ENCODE data around the gene IER3IP1.
"Not testable (repeated sequence)": the region's sequence is repeated elsewhere in the genome, so short reads cannot be mapped to it uniquely, and the experiment has no call there.

IER3IP1 gene

DNA sequence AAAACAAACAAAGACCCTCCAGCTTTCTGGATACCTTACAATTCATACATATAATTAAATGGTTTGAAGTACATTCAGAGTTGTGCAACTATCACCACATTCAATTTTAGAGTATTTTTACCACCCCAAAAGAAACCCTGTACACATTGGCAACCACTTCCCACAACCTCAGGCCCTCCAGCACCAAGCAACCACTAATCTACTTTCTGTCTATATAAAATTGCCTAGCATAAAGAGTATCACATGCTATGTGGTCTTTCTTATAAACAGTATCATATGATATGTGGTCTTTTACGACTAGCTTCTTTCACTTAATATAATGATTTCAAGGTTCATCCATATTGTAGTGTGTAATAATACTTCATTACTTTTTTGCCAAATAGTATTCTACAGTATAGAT is 7.3 kb downstream of the IER3IP1 start:
- no CpG with 5 or more reads among the region's 1 CpG for WGBS (ENCODE audit: extremely low coverage, insufficient coverage, low lambda C conversion rate)
- H3K4ac ChIP-seq (ENCODE audit: low read depth, low read length), result no peak overlapping the region
- H3K4me1 ChIP-seq (ENCODE audit: control insufficient read depth, low read depth, low read length), result no peaks in the 10 kb centered on the region
- H3K56ac ChIP-seq (ENCODE audit: low read length), result no peak overlapping the region
- H3K23ac ChIP-seq (ENCODE audit: low read length), result no peak overlapping the region
- no peak overlapping the region for H2BK5ac ChIP-seq (ENCODE audit: low read length)
- H3K18ac ChIP-seq (ENCODE audit: low read length), result no peak overlapping the region
- no peak overlapping the region for H3K4me3 ChIP-seq (ENCODE audit: low read length)
- H3K79me2 ChIP-seq (ENCODE audit: control insufficient read depth, insufficient read depth, low read length), result peaks cover 20% of the 10 kb centered on the region
- H4K5ac ChIP-seq (ENCODE audit: low read length), result no peak overlapping the region
- no peak overlapping the region for H2AK5ac ChIP-seq (ENCODE audit: low read length)
- H3K9ac ChIP-seq (ENCODE audit: low read length), result no peak overlapping the region
- no peak overlapping the region for H3K27ac ChIP-seq (ENCODE audit: low read depth, low read length)
- peaks cover 14% of the 10 kb centered on the region for H3K79me1 ChIP-seq (ENCODE audit: low read length)
- H3K27me3 ChIP-seq (ENCODE audit: insufficient read depth, low read length, poor library complexity), result no peaks in the 10 kb centered on the region
- no peak overlapping the region for H2BK15ac ChIP-seq (replicated peaks; ENCODE audit: low read depth)
- H2BK120ac ChIP-seq (ENCODE audit: low read depth, low read length), result no peak overlapping the region
- H4K8ac ChIP-seq (ENCODE audit: low read depth, low read length), result no peak overlapping the region
- H3K36me3 ChIP-seq (ENCODE audit: control insufficient read depth, insufficient read depth, low read length), result no peaks in the 10 kb centered on the region
- no peak overlapping the region for H3K4me2 ChIP-seq (ENCODE audit: low read length)
- DNase-seq, result no peak

DNA sequence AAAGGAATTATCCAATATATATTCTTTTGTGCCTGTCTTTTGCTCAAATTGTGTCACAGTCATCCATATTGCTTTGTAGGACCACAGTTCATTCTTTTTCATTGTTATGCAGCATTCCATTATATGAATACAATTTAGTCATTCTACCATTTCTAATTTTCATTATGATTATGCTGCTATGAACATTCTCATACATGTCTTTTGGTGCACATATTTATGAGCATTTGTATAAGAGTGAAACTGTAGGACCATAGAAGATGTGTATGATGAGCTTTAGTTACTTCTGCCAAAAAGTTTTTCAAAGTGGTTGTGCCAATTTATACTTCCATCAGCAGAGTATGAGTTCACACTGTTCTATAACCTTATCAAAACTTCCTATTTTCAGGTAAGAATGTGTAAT is 7.7 kb downstream of the IER3IP1 start:
- Histone ChIP-seq H3K36me3 (ENCODE audit: control insufficient read depth, insufficient read depth, low read length) (no peaks in the 10 kb centered on the region), H3K4me3 (ENCODE audit: low read length) (no peak overlapping the region)

DNA sequence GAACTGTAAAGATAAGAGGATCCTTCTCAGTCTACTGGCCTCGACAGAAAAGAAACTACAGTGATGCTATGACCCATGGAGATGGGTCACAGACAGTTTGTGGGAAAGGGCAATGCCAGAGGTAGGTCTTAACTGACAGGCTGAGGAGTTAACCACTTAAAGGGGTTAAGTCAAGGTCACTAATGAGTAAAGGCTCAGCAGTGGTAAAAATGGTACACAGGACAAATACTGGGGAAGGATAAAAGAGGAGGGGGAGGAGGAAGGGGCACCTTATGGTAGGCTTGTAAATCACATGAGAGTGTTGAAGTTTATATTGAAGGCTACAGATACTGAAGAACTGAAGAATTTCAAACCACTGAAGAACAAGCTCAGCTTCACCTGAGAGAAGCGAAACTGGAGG is 9.9 kb downstream of the IER3IP1 start:
- H4K5ac ChIP-seq (ENCODE audit: low read length), result no peak overlapping the region
- no peak overlapping the region for H2BK5ac ChIP-seq (ENCODE audit: low read length)
- H3K56ac ChIP-seq (ENCODE audit: low read length), result no peak overlapping the region
- H3K4me2 ChIP-seq (ENCODE audit: low read length), result no peak overlapping the region
- no peaks in the 10 kb centered on the region for H3K4me1 ChIP-seq (ENCODE audit: control insufficient read depth, low read depth, low read length)
- H3K4ac ChIP-seq (ENCODE audit: low read depth, low read length), result no peak overlapping the region
- no CpG with 5 or more reads among the region's 2 CpGs for WGBS (ENCODE audit: extremely low coverage, insufficient coverage, low lambda C conversion rate)
- H3K27me3 ChIP-seq (ENCODE audit: insufficient read depth, low read length, poor library complexity), result no peaks in the 10 kb centered on the region
- no peak overlapping the region for H3K23ac ChIP-seq (ENCODE audit: low read length)
- H3K18ac ChIP-seq (ENCODE audit: low read length), result no peak overlapping the region
- H3K79me2 ChIP-seq (ENCODE audit: control insufficient read depth, insufficient read depth, low read length), result peaks cover 18% of the 10 kb centered on the region
- no peak overlapping the region for H2BK120ac ChIP-seq (ENCODE audit: low read depth, low read length)
- no peak for DNase-seq
- H3K27ac ChIP-seq (ENCODE audit: low read depth, low read length), result no peak overlapping the region
- no peak overlapping the region for H3K9ac ChIP-seq (ENCODE audit: low read length)
- H3K4me3 ChIP-seq (ENCODE audit: low read length), result no peak overlapping the region
- no peak overlapping the region for H4K8ac ChIP-seq (ENCODE audit: low read depth, low read length)
- no peak overlapping the region for H2AK5ac ChIP-seq (ENCODE audit: low read length)
- H3K36me3 ChIP-seq (ENCODE audit: control insufficient read depth, insufficient read depth, low read length), result no peaks in the 10 kb centered on the region
- no peak overlapping the region for H2BK15ac ChIP-seq (replicated peaks; ENCODE audit: low read depth)
- H3K79me1 ChIP-seq (ENCODE audit: low read length), result peaks cover 13% of the 10 kb centered on the region

More for the DNA sequence above, 7.7 kb downstream of the IER3IP1 start:
- Histone ChIP-seq H3K4ac (ENCODE audit: low read depth, low read length) (no peak overlapping the region), H3K79me2 (ENCODE audit: control insufficient read depth, insufficient read depth, low read length) (peaks cover 16% of the 10 kb centered on the region), H3K27ac (ENCODE audit: low read depth, low read length) (no peak overlapping the region), H3K4me2 (ENCODE audit: low read length) (no peak overlapping the region), H3K56ac (ENCODE audit: low read length) (no peak overlapping the region), H2BK15ac (replicated peaks; ENCODE audit: low read depth) (no peak overlapping the region), H3K27me3 (ENCODE audit: insufficient read depth, low read length, poor library complexity) (no peaks in the 10 kb centered on the region), H3K18ac (ENCODE audit: low read length) (no peak overlapping the region), H2AK5ac (ENCODE audit: low read length) (no peak overlapping the region), H2BK120ac (ENCODE audit: low read depth, low read length) (no peak overlapping the region), H2BK5ac (ENCODE audit: low read length) (no peak overlapping the region), H3K9ac (ENCODE audit: low read length) (no peak overlapping the region), H3K4me1 (ENCODE audit: control insufficient read depth, low read depth, low read length) (no peaks in the 10 kb centered on the region), H3K23ac (ENCODE audit: low read length) (no peak overlapping the region), H4K8ac (ENCODE audit: low read depth, low read length) (no peak overlapping the region), H3K79me1 (ENCODE audit: low read length) (peaks cover 10% of the 10 kb centered on the region), H4K5ac (ENCODE audit: low read length) (no peak overlapping the region)
- DNase-seq, result no peak

DNA sequence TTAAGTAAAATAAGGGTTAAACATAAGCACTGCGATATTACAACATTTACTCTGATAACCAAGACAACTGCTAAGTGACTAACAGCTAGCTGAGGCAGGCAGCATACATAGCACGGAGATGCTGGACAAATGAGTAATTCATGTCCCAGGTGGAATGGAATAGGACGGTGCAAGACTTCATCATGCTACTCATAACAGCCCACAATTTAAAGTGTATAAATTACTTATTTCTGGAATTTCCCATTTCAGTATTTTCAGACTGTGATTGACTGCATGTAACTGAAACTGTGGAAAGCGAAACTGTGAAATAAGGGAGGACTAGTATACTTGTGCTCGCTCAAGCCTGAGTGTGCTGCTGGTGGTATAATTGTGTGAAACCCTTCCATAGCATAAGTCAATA is 12.9 kb downstream of the IER3IP1 start:
- H3K27me3 ChIP-seq (ENCODE audit: insufficient read depth, low read length, poor library complexity), result no peaks in the 10 kb centered on the region
- H3K79me1 ChIP-seq (ENCODE audit: low read length), result peaks cover 18% of the 10 kb centered on the region
- H2BK15ac ChIP-seq (replicated peaks; ENCODE audit: low read depth), result no peak overlapping the region
- H3K27ac ChIP-seq (ENCODE audit: low read depth, low read length), result no peak overlapping the region
- no peak overlapping the region for H4K8ac ChIP-seq (ENCODE audit: low read depth, low read length)
- H3K4me2 ChIP-seq (ENCODE audit: low read length), result no peak overlapping the region
- no peak overlapping the region for H3K56ac ChIP-seq (ENCODE audit: low read length)
- no peak overlapping the region for H3K18ac ChIP-seq (ENCODE audit: low read length)
- H3K4me1 ChIP-seq (ENCODE audit: control insufficient read depth, low read depth, low read length), result peaks cover 2% of the 10 kb centered on the region
- no peak overlapping the region for H3K23ac ChIP-seq (ENCODE audit: low read length)
- H3K79me2 ChIP-seq (ENCODE audit: control insufficient read depth, insufficient read depth, low read length), result peaks cover 28% of the 10 kb centered on the region
- H3K4ac ChIP-seq (ENCODE audit: low read depth, low read length), result no peak overlapping the region
- no peak overlapping the region for H4K5ac ChIP-seq (ENCODE audit: low read length)
- whole genome bisulfite sequencing (ENCODE audit: extremely low coverage, insufficient coverage, low lambda C conversion rate), result no CpG with 5 or more reads among the region's 5 CpGs
- no peak overlapping the region for H3K4me3 ChIP-seq (ENCODE audit: low read length)
- H2BK120ac ChIP-seq (ENCODE audit: low read depth, low read length), result no peak overlapping the region
- no peak overlapping the region for H3K9ac ChIP-seq (ENCODE audit: low read length)
- no peak for DNase-seq
- no peaks in the 10 kb centered on the region for H3K36me3 ChIP-seq (ENCODE audit: control insufficient read depth, insufficient read depth, low read length)
- H2BK5ac ChIP-seq (ENCODE audit: low read length), result no peak overlapping the region
- H2AK5ac ChIP-seq (ENCODE audit: low read length), result no peak overlapping the region

DNA sequence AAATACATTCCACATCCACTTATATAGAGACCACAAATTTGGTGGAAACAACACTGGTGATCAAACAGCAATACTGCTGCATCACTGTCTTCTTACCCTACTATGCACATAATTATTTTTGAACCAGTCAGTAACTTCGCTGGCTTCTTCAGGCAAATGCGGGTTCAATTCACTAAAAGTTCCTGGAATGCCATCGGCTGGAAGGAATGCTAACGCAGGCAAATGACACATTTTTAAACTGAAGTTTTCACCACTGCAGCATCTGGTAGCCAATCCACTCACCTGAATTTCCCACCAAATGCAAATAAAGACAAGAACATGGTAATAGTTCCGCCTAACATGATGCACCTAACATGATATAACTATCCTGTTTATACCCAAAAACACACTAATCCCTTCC is 15.9 kb downstream of the IER3IP1 start:
- no peak overlapping the region for H2BK5ac ChIP-seq (ENCODE audit: low read length)
- H2AK5ac ChIP-seq (ENCODE audit: low read length), result no peak overlapping the region
- H3K27me3 ChIP-seq (ENCODE audit: insufficient read depth, low read length, poor library complexity), result no peaks in the 10 kb centered on the region
- no peak overlapping the region for H3K4me2 ChIP-seq (ENCODE audit: low read length)
- no peak overlapping the region for H3K4ac ChIP-seq (ENCODE audit: low read depth, low read length)
- no peaks in the 10 kb centered on the region for H3K36me3 ChIP-seq (ENCODE audit: control insufficient read depth, insufficient read depth, low read length)
- H4K8ac ChIP-seq (ENCODE audit: low read depth, low read length), result no peak overlapping the region
- H2BK120ac ChIP-seq (ENCODE audit: low read depth, low read length), result no peak overlapping the region
- H3K56ac ChIP-seq (ENCODE audit: low read length), result no peak overlapping the region
- WGBS (ENCODE audit: extremely low coverage, insufficient coverage, low lambda C conversion rate), result no CpG with 5 or more reads among the region's 5 CpGs
- H4K5ac ChIP-seq (ENCODE audit: low read length), result no peak overlapping the region
- H2BK15ac ChIP-seq (replicated peaks; ENCODE audit: low read depth), result no peak overlapping the region
- H3K18ac ChIP-seq (ENCODE audit: low read length), result no peak overlapping the region
- peaks cover 2% of the 10 kb centered on the region for H3K4me1 ChIP-seq (ENCODE audit: control insufficient read depth, low read depth, low read length)
- no peak overlapping the region for H3K9ac ChIP-seq (ENCODE audit: low read length)
- H3K79me2 ChIP-seq (ENCODE audit: control insufficient read depth, insufficient read depth, low read length), result peaks cover 22% of the 10 kb centered on the region
- no peak overlapping the region for H3K4me3 ChIP-seq (ENCODE audit: low read length)
- DNase-seq, result peak; percentile 70
- H3K23ac ChIP-seq (ENCODE audit: low read length), result no peak overlapping the region
- peaks cover 16% of the 10 kb centered on the region for H3K79me1 ChIP-seq (ENCODE audit: low read length)
- H3K27ac ChIP-seq (ENCODE audit: low read depth, low read length), result no peak overlapping the region

DNA sequence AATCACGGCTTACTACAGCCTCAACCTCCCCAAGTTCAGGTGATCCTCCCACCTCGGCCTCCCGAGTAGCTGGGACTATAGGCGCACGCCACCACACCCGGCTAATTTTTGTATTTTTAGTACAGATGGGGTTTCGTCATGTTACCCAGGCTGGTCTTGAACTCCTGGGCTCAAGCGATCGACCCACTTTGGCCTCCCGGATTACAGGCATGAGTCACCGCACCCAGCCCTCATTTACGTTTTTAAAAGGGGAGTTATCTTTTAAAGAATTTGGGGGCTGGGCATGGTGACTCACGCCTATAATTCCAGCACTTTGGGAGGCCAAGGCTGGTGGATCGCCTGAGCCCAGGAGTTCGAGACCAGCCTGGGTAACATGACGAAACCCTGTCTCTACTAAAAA is 17.8 kb downstream of the IER3IP1 start:
- H3K4me3 ChIP-seq (ENCODE audit: low read length); H3K4me1 ChIP-seq (ENCODE audit: control insufficient read depth, low read depth, low read length); H3K18ac ChIP-seq (ENCODE audit: low read length); H3K27me3 ChIP-seq (ENCODE audit: insufficient read depth, low read length, poor library complexity); H2BK120ac ChIP-seq (ENCODE audit: low read depth, low read length); H3K4ac ChIP-seq (ENCODE audit: low read depth, low read length); H3K56ac ChIP-seq (ENCODE audit: low read length); H2AK5ac ChIP-seq (ENCODE audit: low read length); H4K5ac ChIP-seq (ENCODE audit: low read length); H2BK5ac ChIP-seq (ENCODE audit: low read length); H3K4me2 ChIP-seq (ENCODE audit: low read length); H3K9ac ChIP-seq (ENCODE audit: low read length); H3K27ac ChIP-seq (ENCODE audit: low read depth, low read length); H3K36me3 ChIP-seq (ENCODE audit: control insufficient read depth, insufficient read depth, low read length); H2BK15ac ChIP-seq (replicated peaks; ENCODE audit: low read depth); H3K23ac ChIP-seq (ENCODE audit: low read length); H4K8ac ChIP-seq (ENCODE audit: low read depth, low read length): not testable (repeated sequence)
- no CpG with 5 or more reads among the region's 16 CpGs for WGBS (ENCODE audit: extremely low coverage, insufficient coverage, low lambda C conversion rate)
- peaks cover 21% of the 10 kb centered on the region for H3K79me2 ChIP-seq (ENCODE audit: control insufficient read depth, insufficient read depth, low read length)
- DNase-seq, result peak; percentile 78
- peaks cover 13% of the 10 kb centered on the region for H3K79me1 ChIP-seq (ENCODE audit: low read length)

Data from mesendoderm (in vitro differentiated cells).